ENCODE measurements around the gene PLEK. TPM values are rescaled to one million over a fixed set of nuclear protein-coding genes. Genes with fewer than 3 reads are reported as not detected.

The PLEK gene
- total and polyA plus RNA-seq, 2 donors (not counting 1 experiment from before 2014, with no cell fraction given): 39.9 to 78.3 TPM

DNA sequence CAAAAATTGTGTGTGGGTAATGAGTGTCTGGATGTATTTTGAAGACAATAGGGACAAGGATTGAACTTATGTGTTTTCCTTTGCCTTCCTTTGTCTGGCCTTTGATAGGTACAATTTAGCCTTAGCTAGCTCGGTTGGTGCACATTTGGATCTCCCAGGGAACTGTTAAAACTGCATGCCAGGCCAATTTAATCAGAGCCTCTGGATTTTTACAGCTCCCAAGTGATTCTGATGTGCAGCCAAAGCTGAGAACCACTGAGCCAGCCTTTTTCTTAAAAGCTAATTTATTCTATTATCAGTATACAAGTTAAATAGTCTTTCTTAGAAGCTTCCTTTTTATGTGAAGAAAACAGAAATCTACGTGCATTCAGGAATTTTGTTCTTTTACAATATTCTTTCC is 25.0 kb downstream of the PLEK start:
- no peak overlapping the region for H3K4me3 Mint-ChIP-seq

DNA sequence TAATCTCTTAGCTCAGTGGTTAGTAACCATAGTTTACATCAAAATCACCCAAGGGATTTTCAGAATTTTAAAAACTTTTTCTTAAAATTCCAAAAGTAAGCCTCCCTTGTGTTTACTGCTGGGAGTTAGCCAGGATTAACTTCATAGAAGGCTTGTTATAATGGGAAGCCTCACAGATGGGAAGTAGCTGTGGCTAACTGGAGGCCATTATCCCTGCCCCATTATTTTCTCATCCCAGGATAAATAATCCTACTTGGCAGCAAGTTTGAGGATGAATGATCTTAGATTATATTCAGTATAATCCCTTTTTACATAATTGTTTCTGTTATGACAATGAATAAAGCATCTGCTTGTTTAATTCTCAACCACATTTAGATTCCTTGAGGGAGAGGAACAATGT is 25.5 kb downstream of the PLEK start:
- H3K4me3 ChIP-seq (ENCODE audit: control extremely low read depth in 1 of 5, extremely low read depth in 1 of 5, insufficient read depth in 1 of 5, low read depth in 2 of 5, low read length in 4 of 5): no peak overlapping the region
- peaks cover 51% of the 10 kb centered on the region for H3K79me2 ChIP-seq (ENCODE audit: control insufficient read depth, insufficient read depth, low read length)
- CTCF ChIA-PET: interaction anchor here (0.7 to 3.3 kb wide), 5 partner anchors 9 to 211 kb away, joined by 3 to 21 read pairs (median 3); no protein-coding TSS in a partner anchor
- DNase-seq (no peak), ATAC-seq (ENCODE audit: low read depth) (no peak)
- intact Hi-C loops (cut with micrococcal nuclease): no loop called here
- no peaks in the 10 kb centered on the region for H4K20me1 ChIP-seq (ENCODE audit: control insufficient read depth, insufficient read depth, low read length, poor library complexity, severe bottlenecking)
- Mint-ChIP-seq H3K4me1 (peaks cover 80% of the 10 kb centered on the region), H3K9me3 (ENCODE audit: insufficient read depth) (no peaks in the 10 kb centered on the region), H3K27ac (peak overlapping the region; percentile 83), H3K27me3 (no peaks in the 10 kb centered on the region), H3K4me3 (peak overlapping the region; percentile 29)
- POLR2A ChIA-PET: interaction anchor here (1.0 to 1.3 kb wide), 2 partner anchors 13 to 51 kb away, joined by 3 to 6 read pairs; no protein-coding TSS in a partner anchor
- peaks cover 67 to 70% of the 10 kb centered on the region in 2 donors for H3K4me1 ChIP-seq (ENCODE audit: control insufficient read depth in 2 of 2, insufficient read depth in 2 of 2, low read length in 2 of 2)
- H3K27me3 ChIP-seq (replicated peaks in 1 of 4; ENCODE audit: control extremely low read depth in 1 of 4, control insufficient read depth in 3 of 4, insufficient read depth in 4 of 4, low read length in 3 of 4): no peaks in the 10 kb centered on the region
- H3K9ac ChIP-seq (ENCODE audit: low read length): no peak overlapping the region
- no peak overlapping the region for H2AFZ ChIP-seq (ENCODE audit: insufficient read depth, low read depth, low read length, poor library complexity, severe bottlenecking)
- H3K4me2 ChIP-seq (replicated peaks; ENCODE audit: low read depth, low read length, poor library complexity, severe bottlenecking): peak overlapping the region; percentile 21
- TF ChIP-seq EZH2 (IDR thresholded peaks at IDR 0.05; ENCODE audit: borderline replicate concordance, insufficient read depth, low read depth, low read length, poor library complexity, severe bottlenecking): no peak
- TF ChIP-seq, protein P1, sequence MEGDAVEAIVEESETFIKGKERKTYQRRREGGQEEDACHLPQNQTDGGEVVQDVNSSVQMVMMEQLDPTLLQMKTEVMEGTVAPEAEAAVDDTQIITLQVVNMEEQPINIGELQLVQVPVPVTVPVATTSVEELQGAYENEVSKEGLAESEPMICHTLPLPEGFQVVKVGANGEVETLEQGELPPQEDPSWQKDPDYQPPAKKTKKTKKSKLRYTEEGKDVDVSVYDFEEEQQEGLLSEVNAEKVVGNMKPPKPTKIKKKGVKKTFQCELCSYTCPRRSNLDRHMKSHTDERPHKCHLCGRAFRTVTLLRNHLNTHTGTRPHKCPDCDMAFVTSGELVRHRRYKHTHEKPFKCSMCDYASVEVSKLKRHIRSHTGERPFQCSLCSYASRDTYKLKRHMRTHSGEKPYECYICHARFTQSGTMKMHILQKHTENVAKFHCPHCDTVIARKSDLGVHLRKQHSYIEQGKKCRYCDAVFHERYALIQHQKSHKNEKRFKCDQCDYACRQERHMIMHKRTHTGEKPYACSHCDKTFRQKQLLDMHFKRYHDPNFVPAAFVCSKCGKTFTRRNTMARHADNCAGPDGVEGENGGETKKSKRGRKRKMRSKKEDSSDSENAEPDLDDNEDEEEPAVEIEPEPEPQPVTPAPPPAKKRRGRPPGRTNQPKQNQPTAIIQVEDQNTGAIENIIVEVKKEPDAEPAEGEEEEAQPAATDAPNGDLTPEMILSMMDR (IDR thresholded peaks at IDR 0.05): no peak
- peaks cover 3 to 90% of the 10 kb centered on the region in 2 experiments for H3K36me3 ChIP-seq (replicated peaks in 1 of 2; ENCODE audit: control extremely low read depth in 1 of 2, control insufficient read depth in 1 of 2, extremely low read depth in 1 of 2, insufficient read depth in 2 of 2, low read length in 1 of 2)
- no peaks in the 10 kb centered on the region for H3K9me3 ChIP-seq (ENCODE audit: control extremely low read depth in 1 of 3, control insufficient read depth in 2 of 3, insufficient read depth in 1 of 3, low read length in 2 of 3)
- peak overlapping the region; percentile 1 to 98 for H3K27ac ChIP-seq (ENCODE audit: low read length in 2 of 2)

More for the DNA sequence above, 25.0 kb downstream of the PLEK start:
- Histone ChIP-seq H3K27me3 (replicated peaks in 1 of 4; ENCODE audit: control extremely low read depth in 1 of 4, control insufficient read depth in 3 of 4, insufficient read depth in 4 of 4, low read length in 3 of 4) (no peaks in the 10 kb centered on the region), H3K4me2 (replicated peaks; ENCODE audit: low read depth, low read length, poor library complexity, severe bottlenecking) (no peak overlapping the region), H3K4me3 (ENCODE audit: control extremely low read depth in 1 of 5, extremely low read depth in 1 of 5, insufficient read depth in 1 of 5, low read depth in 2 of 5, low read length in 4 of 5) (no peak overlapping the region), H3K9ac (ENCODE audit: low read length) (no peak overlapping the region), H3K36me3 (replicated peaks in 1 of 2; ENCODE audit: control extremely low read depth in 1 of 2, control insufficient read depth in 1 of 2, extremely low read depth in 1 of 2, insufficient read depth in 2 of 2, low read length in 1 of 2) (peaks cover 3 to 85% of the 10 kb centered on the region in 2 experiments), H3K27ac (ENCODE audit: low read length in 2 of 2) (peak overlapping the region; percentile 2 to 98), H4K20me1 (ENCODE audit: control insufficient read depth, insufficient read depth, low read length, poor library complexity, severe bottlenecking) (no peaks in the 10 kb centered on the region), H3K4me1 (ENCODE audit: control insufficient read depth in 2 of 2, insufficient read depth in 2 of 2, low read length in 2 of 2) (peaks cover 72 to 75% of the 10 kb centered on the region in 2 donors), H2AFZ (ENCODE audit: insufficient read depth, low read depth, low read length, poor library complexity, severe bottlenecking) (no peak overlapping the region), H3K79me2 (ENCODE audit: control insufficient read depth, insufficient read depth, low read length) (peaks cover 51% of the 10 kb centered on the region), H3K9me3 (ENCODE audit: control extremely low read depth in 1 of 3, control insufficient read depth in 2 of 3, insufficient read depth in 1 of 3, low read length in 2 of 3) (no peaks in the 10 kb centered on the region)
- Mint-ChIP-seq H3K27ac (no peak overlapping the region), H3K9me3 (ENCODE audit: insufficient read depth) (no peaks in the 10 kb centered on the region), H3K27me3 (no peaks in the 10 kb centered on the region), H3K4me1 (peaks cover 83% of the 10 kb centered on the region)
- 100% methylated on average over 1 of the region's 2 CpGs for WGBS (ENCODE audit: insufficient coverage)
- TF ChIP-seq, protein P1 (IDR thresholded peaks at IDR 0.05): no peak
- TF ChIP-seq EZH2 (IDR thresholded peaks at IDR 0.05; ENCODE audit: borderline replicate concordance, insufficient read depth, low read depth, low read length, poor library complexity, severe bottlenecking): no peak
- POLR2A ChIA-PET: interaction anchor here (1.0 to 1.3 kb wide), 2 partner anchors 14 to 51 kb away, joined by 3 to 6 read pairs; no protein-coding TSS in a partner anchor
- DNase-seq (no peak), ATAC-seq (ENCODE audit: low read depth) (no peak)
- intact Hi-C loops (cut with micrococcal nuclease): no loop called here
- CTCF ChIA-PET: interaction anchor here (0.7 to 3.3 kb wide), 5 partner anchors 9 to 210 kb away, joined by 3 to 21 read pairs (median 3); no protein-coding TSS in a partner anchor
